Endometrial microvascular endothelial cells (primary cell): ENCODE data around the gene ITPR2. TPM values are rescaled to one million over a fixed set of nuclear protein-coding genes. Genes with fewer than 3 reads are reported as not detected.
"Not testable (repeated sequence)": the region's sequence is repeated elsewhere in the genome, so short reads cannot be mapped to it uniquely, and the experiment has no call there.

Source experiments
- in situ Hi-C: cut with HindIII; loops from 2 replicates; pipeline ENCODE4 v1.10.0; 2017; ENCODE audit warnings: low sequenced_read_pairs, low pct_unique_long_range_greater_than_20kb; ENCODE audit errors: inconsistent ontology term
- total RNA-seq: library from RNA; depleted of rRNA; stranded (reverse); fragments of >200 nt; gene quantifications from one replicate; pipeline ENCODE4 v1.2.3, GENCODE V29; 2015; ENCODE audit errors: inconsistent ontology term

Gene ITPR2
- total RNA-seq, 1 donor from 2014 or later, result 34.6 TPM

DNA sequence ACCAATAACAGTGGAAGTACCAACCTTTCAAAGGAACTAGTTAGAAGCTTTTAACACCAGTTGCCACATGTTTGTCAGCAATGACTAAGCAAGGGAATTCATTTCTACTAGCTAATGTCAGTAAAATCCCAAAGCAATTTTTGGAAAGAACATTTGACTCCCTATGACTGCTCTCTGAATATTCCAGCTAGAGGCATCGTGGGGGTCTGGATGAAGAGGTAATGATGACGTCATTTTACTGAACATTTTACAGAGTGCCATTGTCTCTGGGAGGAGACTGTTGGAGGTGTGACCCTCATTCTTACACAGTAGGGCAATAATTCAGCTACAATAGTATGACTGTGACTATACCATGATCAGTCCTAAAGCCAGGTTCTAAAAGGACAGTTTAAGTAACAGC lies 204.8 kb downstream of the ITPR2 start:
- in situ Hi-C loops, result loop anchor here (25.0 kb wide), 1 partner anchor 516 kb away; no protein-coding TSS in a partner anchor

GRCh38 chr12:26627335-26627734 lies 205.7 kb downstream of the ITPR2 start:
- in situ Hi-C loops, result loop anchor here (25.0 kb wide), 1 partner anchor 515 kb away; no protein-coding TSS in a partner anchor

DNA sequence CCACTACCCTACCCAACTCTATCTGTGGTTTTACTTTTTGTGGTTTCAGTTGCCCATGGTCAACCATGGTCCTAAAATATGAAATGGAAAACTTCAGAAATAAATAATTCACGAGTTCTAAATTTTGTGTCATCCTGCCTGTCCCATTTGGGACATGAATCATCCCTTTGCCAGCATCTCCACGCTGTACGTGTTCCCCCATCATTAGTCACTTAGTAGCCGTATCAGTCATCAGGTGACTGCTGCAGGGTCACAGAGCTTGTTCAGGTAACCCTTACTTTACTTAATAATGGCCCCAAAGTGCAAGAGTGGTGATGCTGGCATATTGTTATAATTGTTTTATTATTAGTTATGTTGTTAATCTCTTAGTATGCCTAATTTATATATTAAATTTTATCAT lies 209.9 kb downstream of the ITPR2 start:
- in situ Hi-C loops, result no loop called here

DNA sequence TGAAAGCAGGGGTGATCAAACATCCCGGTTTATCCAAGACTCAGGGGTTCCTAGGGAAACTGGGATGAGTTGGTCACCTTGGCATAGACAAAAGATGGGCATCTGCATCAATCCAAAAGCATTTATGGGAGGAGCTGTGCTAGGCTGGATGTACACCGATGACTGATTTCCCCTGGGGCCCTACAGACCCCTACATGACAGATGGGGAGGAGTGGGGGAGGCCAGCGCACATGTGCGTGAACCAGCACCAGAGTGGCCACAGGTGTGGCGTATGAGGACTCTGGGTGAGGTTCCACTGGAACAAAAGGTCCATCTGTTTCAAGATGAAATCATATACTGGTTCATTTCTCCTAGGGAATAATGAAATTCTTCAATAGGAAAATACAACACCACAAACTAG lies 210.4 kb downstream of the ITPR2 start:
- in situ Hi-C loops, result no loop called here

DNA sequence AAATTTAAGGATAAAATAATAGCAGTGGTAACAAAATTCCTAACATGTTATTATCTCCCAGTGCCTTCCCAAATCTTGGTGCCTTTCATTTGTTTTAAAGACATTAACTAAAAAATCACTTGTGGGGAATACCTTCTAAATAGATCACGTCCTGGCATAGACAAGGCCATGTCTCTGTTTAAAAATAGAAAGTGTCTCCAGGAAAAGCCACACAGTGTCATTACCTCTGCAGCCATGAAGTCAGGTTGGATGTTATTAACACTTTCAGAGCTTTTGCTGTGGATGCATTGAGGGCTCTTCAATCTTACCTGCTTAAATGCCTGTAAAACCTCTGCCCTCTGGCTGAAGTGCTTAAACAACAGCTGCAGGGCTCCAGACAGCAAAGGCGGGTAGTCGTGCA lies 211.1 kb downstream of the ITPR2 start:
- in situ Hi-C loops, result no loop called here

DNA sequence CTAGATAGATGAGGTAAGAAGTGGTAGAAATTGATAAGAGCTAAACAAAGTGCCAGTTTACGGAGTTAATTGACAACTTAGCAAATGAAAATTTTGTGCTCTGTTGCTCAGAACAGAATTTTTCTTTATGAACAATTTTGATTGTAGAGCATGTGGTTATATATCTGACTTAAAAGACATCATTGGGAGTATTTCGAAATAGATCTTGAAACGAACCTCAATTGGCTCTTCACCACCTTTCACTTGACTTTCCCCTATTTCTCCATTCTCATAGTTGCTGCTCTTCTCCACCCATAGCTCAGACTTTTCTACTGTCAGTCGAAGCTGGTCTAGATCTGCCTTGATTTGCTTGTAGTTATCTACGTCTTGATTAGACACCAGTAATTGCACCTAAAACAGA lies 212.1 kb downstream of the ITPR2 start:
- in situ Hi-C loops, result no loop called here

DNA sequence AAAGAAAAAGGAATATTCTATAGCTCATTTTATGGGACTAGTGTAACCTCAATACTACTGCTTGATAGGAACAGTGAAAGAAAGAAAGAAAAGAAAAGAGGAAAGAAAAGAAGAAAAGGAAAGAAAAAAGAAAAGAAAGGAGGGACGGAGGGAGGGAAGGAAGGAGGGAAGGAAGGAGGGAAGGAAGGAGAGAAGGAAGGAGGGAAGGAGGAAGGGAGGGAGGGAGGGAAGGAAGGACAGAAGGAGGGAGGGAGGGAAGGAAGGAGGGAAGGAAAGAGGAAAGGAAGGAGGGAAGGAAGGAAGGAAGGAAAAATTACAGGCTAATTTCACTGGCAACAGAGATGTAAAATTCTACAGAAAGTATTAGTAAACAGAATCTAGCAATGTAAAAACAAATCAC lies 215.5 kb downstream of the ITPR2 start:
- in situ Hi-C loops, result no loop called here

GRCh38 chr12:26614011-26614616 lies 218.9 kb downstream of the ITPR2 start:
- in situ Hi-C loops, result no loop called here

DNA sequence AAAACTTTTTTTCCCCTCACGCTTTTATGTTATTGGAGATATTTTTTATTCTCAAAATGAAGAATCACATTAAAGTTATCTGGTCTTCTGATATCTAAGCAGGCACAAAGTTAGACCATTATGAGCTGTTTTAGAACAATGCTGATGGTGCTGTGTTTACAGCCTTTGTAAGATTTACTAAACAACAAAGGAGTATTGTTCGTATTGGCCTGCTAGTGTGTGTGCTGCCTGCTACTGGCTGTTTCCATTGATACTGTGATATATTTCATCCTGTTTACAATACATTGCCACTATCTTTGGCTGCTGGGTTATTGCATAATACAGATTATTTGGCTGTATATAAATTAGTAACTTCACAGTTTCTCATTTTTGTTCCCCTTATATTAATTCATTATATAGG lies 220.8 kb downstream of the ITPR2 start:
- in situ Hi-C loops, result no loop called here

DNA sequence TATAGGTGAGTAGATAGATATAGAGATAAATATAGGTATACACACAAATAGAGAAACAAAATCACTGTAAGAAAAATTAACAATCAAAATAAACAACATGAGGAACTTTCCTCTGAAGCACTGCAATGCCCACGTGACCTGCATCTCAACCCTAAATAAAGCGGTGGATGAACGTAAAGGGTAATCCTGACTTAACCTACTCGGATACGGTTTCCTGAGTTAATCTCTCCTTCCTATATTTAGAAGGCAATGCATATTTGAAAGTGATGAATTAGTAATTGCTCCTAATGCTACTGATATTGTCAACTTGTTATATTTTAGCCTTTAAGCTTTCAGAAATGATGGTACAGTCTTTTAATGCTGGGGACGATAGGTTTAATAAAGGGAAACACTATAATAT lies 221.4 kb downstream of the ITPR2 start:
- in situ Hi-C loops, result no loop called here

DNA sequence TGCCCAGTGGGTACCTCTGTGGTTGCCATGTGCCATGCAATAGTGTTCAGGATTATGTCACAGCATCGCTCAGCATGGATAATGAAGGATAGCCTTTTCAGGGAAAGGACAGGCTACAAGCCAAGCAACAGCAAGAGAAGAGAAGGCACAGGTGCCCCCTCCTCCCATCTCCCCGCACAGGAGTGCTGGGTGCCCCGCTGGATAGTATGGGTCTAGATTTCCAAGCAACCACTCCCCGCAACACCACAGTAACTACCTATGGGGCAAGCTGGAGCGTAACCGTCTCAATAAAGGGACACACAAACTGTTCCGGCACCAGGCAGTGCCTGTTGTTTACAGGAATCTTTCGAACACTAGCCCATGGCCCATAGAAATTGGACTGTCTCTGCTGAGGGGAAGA lies 222.2 kb downstream of the ITPR2 start:
- in situ Hi-C loops, result no loop called here

DNA sequence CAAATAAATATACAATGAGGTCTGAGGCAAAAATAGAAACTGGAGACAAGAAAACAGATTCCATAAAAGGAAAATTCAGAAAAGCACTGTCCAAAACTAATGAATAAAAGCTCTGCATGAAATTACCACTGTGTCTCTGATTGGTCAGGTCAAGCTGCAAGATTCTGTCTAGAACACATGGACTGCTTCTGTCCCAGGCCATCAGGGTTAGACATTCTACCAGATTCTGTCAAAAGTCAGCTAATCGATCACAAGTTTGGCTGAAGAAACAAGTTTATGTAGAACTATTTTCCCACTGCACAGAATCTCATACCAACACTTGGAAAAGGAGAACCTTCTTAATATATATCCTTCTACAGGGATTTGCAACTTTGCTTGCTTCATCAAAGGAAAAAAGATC lies 223.0 kb downstream of the ITPR2 start:
- in situ Hi-C loops, result no loop called here

- in situ Hi-C loops, result no loop called here
Observed at GRCh38 chr12:26608706-26609105, 224.3 kb downstream of the ITPR2 start.

- in situ Hi-C loops, result no loop called here
Observed at GRCh38 chr12:26608273-26608672, 224.7 kb downstream of the ITPR2 start.

GRCh38 chr12:26606911-26607310 lies 226.1 kb downstream of the ITPR2 start:
- in situ Hi-C loops, result no loop called here

GRCh38 chr12:26604813-26605212 lies 228.2 kb downstream of the ITPR2 start:
- in situ Hi-C loops, result not testable (repeated sequence)

GRCh38 chr12:26599096-26599695 lies 233.8 kb downstream of the ITPR2 start:
- in situ Hi-C loops, result no loop called here

- in situ Hi-C loops, result no loop called here
Observed at GRCh38 chr12:26595806-26596205, 237.2 kb downstream of the ITPR2 start.

DNA sequence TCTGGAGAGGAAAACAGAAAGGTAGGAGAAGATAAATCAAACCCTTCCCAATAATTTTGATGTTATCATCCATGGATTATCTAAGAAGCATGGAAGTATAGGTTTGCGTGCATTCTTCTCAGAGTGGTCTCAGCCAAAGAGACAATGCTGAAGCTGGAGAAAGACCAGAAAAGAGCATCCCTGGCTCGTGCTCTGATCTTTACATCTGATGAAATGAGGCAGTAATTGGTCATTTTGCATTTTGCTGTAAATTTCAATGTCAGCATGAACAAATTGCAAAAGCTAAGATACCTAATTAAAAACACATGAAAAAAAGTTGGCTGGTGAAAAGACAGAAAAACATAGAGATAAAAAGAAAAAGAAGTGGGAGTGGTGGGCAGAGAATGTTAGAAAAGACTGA lies 252.4 kb downstream of the ITPR2 start:
- in situ Hi-C loops, result no loop called here

- in situ Hi-C loops, result no loop called here
Observed at GRCh38 chr12:26576266-26576665, 256.7 kb downstream of the ITPR2 start.
